Measurements from ENCODE around the gene CD274.
"Not testable (repeated sequence)": the region's sequence is repeated elsewhere in the genome, so short reads cannot be mapped to it uniquely, and the experiment has no call there.

CD274 gene

GRCh38 chr9:5430912-5431311 lies 19.4 kb upstream of the CD274 start:
- H3K4me3 ChIP-seq (replicated peaks; ENCODE audit: low read depth, low read length): no peak overlapping the region
- peak; percentile 18 for TF ChIP-seq CTCF (IDR thresholded peaks at IDR 0.05; ENCODE audit: low read length, missing control alignments)
- no peak for DNase-seq (ENCODE audit: low read depth)

- not testable (repeated sequence) for H3K4me3 ChIP-seq (replicated peaks; ENCODE audit: low read depth, low read length); DNase-seq (ENCODE audit: low read depth)
Measured at GRCh38 chr9:5432890-5433289, 17.5 kb upstream of the CD274 start.

- not testable (repeated sequence) for DNase-seq (ENCODE audit: low read depth); H3K4me3 ChIP-seq (replicated peaks; ENCODE audit: low read depth, low read length)
Measured at GRCh38 chr9:5433328-5433727, 17.0 kb upstream of the CD274 start.

- DNase-seq (ENCODE audit: low read depth); H3K4me3 ChIP-seq (replicated peaks; ENCODE audit: low read depth, low read length): not testable (repeated sequence)
Measured at GRCh38 chr9:5433841-5434810, 16.2 kb upstream of the CD274 start.

GRCh38 chr9:5435912-5436311 lies 14.4 kb upstream of the CD274 start:
- TF ChIP-seq CTCF (IDR thresholded peaks at IDR 0.05; ENCODE audit: low read length, missing control alignments): no peak
- H3K4me3 ChIP-seq (replicated peaks; ENCODE audit: low read depth, low read length): no peak overlapping the region
- no peak for DNase-seq (ENCODE audit: low read depth)

GRCh38 chr9:5436441-5436840 lies 13.9 kb upstream of the CD274 start:
- no peak for TF ChIP-seq CTCF (IDR thresholded peaks at IDR 0.05; ENCODE audit: low read length, missing control alignments)
- no peak for DNase-seq (ENCODE audit: low read depth)
- H3K4me3 ChIP-seq (replicated peaks; ENCODE audit: low read depth, low read length): no peak overlapping the region

GRCh38 chr9:5437254-5438216 lies 12.8 kb upstream of the CD274 start, which contains the start of gene PLGRKT:
TSS of gene PLGRKT (minus strand) at chr9:5437925. CDS start at chr9:5431977, 5,948 bp downstream.
- peak within 1 kb of the TSS; percentile 69 for H3K4me3 ChIP-seq (replicated peaks; ENCODE audit: low read depth, low read length)
- peak; percentile 20 for TF ChIP-seq CTCF (IDR thresholded peaks at IDR 0.05; ENCODE audit: low read length, missing control alignments)
- DNase-seq (ENCODE audit: low read depth): peak; percentile 92

All from fibroblast of pulmonary artery (primary cell).